OCI-LY1 (cell line): ENCODE measurements around the gene GID8.

ENCODE experiments used
- H2AFZ ChIP-seq: fragments of 200-600 bp; sonication (generic), shearing (Covaris generic); 2 replicates; pipeline ENCODE4 v1.6.0; 2014; ENCODE audit warnings: antibody characterized with exemption, mild to moderate bottlenecking, low read length
- H3F3A ChIP-seq: fragments of 200-600 bp; sonication (generic), shearing (Covaris generic); 2 replicates; pipeline ENCODE4 v1.6.0; 2014; ENCODE audit warnings: mild to moderate bottlenecking, antibody characterized with exemption, low read length, moderate library complexity; ENCODE audit not compliant: insufficient read depth
- H3K27ac ChIP-seq: fragments of 200-600 bp; sonication (generic); 2 replicates; pipeline ENCODE4 v1.5.1; 2014; ENCODE audit warnings: low read length, mixed run types, mild to moderate bottlenecking, low read depth; ENCODE audit not compliant: poor library complexity, severe bottlenecking
- H3K27me3 ChIP-seq: fragments of 200-600 bp; sonication (generic); 2 replicates; pipeline ENCODE4 v1.6.0; 2014; ENCODE audit warnings: antibody characterized with exemption, mild to moderate bottlenecking, low read length, moderate library complexity; ENCODE audit not compliant: insufficient read depth
- H3K36me3 ChIP-seq: fragments of 200-600 bp; sonication (generic); 2 replicates; pipeline ENCODE4 v1.6.1; 2014; ENCODE audit warnings: mild to moderate bottlenecking, antibody characterized with exemption, low read length, moderate library complexity, mixed read lengths; ENCODE audit not compliant: insufficient read depth
- H3K4me1 ChIP-seq: fragments of 200-600 bp; sonication (generic); 2 replicates; pipeline ENCODE4 v1.5.1; 2014; ENCODE audit warnings: mild to moderate bottlenecking, low read length, moderate library complexity; ENCODE audit not compliant: insufficient read depth, severe bottlenecking
- H3K4me2 ChIP-seq: fragments of 200-600 bp; sonication (generic), shearing (Covaris generic); 2 replicates; pipeline ENCODE4 v1.6.1; 2014; ENCODE audit warnings: low read length
- H3K4me3 ChIP-seq: fragments of 200-600 bp; sonication (generic); 2 replicates; pipeline ENCODE4 v1.5.1; 2014; ENCODE audit warnings: low read length, low read depth, mild to moderate bottlenecking, mixed read lengths; ENCODE audit not compliant: poor library complexity, severe bottlenecking
- H3K79me2 ChIP-seq: fragments of 200-600 bp; shearing (Covaris generic); 2 replicates; pipeline ENCODE4 v1.6.1; 2016; ENCODE audit warnings: mixed run types, low read length, mixed read lengths; ENCODE audit not compliant: insufficient read depth
- H3K9ac ChIP-seq: fragments of 200-600 bp; sonication (generic), shearing (Covaris generic); 2 replicates; pipeline ENCODE4 v1.6.1; 2014; ENCODE audit warnings: mild to moderate bottlenecking, low read length, mixed read lengths
- H3K9me2 ChIP-seq: fragments of 200-600 bp; sonication (generic), shearing (Covaris generic); 2 replicates; pipeline ENCODE4 v1.6.1; 2014; ENCODE audit warnings: low read depth, mild to moderate bottlenecking, low read length, mixed read lengths
- H3K9me3 ChIP-seq: fragments of 200-600 bp; shearing (Covaris generic); 2 replicates; pipeline ENCODE4 v1.6.1; 2014; ENCODE audit warnings: low read length, mixed read lengths
- H4K20me1 ChIP-seq: fragments of 200-600 bp; sonication (generic), shearing (Covaris generic); 2 replicates; pipeline ENCODE4 v1.6.0; 2016; ENCODE audit warnings: mild to moderate bottlenecking, low read length; ENCODE audit not compliant: insufficient read depth
- CTCF ChIP-seq: fragments of 200-600 bp; sonication (generic), shearing (Covaris generic); IDR thresholded peaks from 2 replicates; pipeline ENCODE4 v1.5.1; 2017; ENCODE audit warnings: mild to moderate bottlenecking, antibody characterized with exemption, low read length, moderate library complexity, mixed read lengths
- EZH2 ChIP-seq: fragments of 200-600 bp; sonication (generic), shearing (Covaris generic); IDR thresholded peaks from 2 replicates; pipeline ENCODE4 v1.8.0; 2017; ENCODE audit warnings: borderline replicate concordance, mixed run types, mild to moderate bottlenecking, antibody characterized with exemption, low read length, moderate library complexity, mixed read lengths

The GID8 gene

GRCh38 chr20:62993856-62994494, 56.0 kb downstream of the GID8 start:
- no peaks in the 10 kb centered on the region; the same call in 1 of the 2 replicates for H3K27me3 ChIP-seq
- H3K27ac ChIP-seq, result no peak overlapping the region
- H3K4me3 ChIP-seq, result no peak overlapping the region
- no peak overlapping the region for H2AFZ ChIP-seq
- no peaks in the 10 kb centered on the region for H3K9me3 ChIP-seq
- no peak overlapping the region for H3K4me2 ChIP-seq
- peaks cover 6% of the 10 kb centered on the region for H3K4me1 ChIP-seq
- no peaks in the 10 kb centered on the region for H3F3A ChIP-seq
- H3K36me3 ChIP-seq, result no peaks in the 10 kb centered on the region
- TF ChIP-seq CTCF, result no peak
- TF ChIP-seq EZH2, result no peak
- no peak overlapping the region for H3K9ac ChIP-seq
- H3K9me2 ChIP-seq, result no peaks in the 10 kb centered on the region
- no peaks in the 10 kb centered on the region for H4K20me1 ChIP-seq
- H3K79me2 ChIP-seq, result no peaks in the 10 kb centered on the region

GRCh38 chr20:62994869-62995281, 56.9 kb downstream of the GID8 start:
- Histone ChIP-seq H4K20me1 (no peaks in the 10 kb centered on the region), H3K4me1 (no peaks in the 10 kb centered on the region), H3F3A (no peaks in the 10 kb centered on the region), H3K9me3 (no peaks in the 10 kb centered on the region), H3K27me3 (no peaks in the 10 kb centered on the region; the same call in 1 of the 2 replicates), H3K79me2 (no peaks in the 10 kb centered on the region), H3K27ac (no peak overlapping the region), H3K36me3 (no peaks in the 10 kb centered on the region), H3K4me2 (no peak overlapping the region), H2AFZ (no peak overlapping the region), H3K9ac (no peak overlapping the region), H3K4me3 (no peak overlapping the region), H3K9me2 (no peaks in the 10 kb centered on the region)
- TF ChIP-seq CTCF (no peak), EZH2 (no peak)

GRCh38 chr20:62995481-62995880, 57.5 kb downstream of the GID8 start:
- Histone ChIP-seq H3K27me3 (no peaks in the 10 kb centered on the region; the same call in 1 of the 2 replicates), H3K9ac (no peak overlapping the region), H4K20me1 (no peaks in the 10 kb centered on the region), H3K79me2 (no peaks in the 10 kb centered on the region), H3K36me3 (no peaks in the 10 kb centered on the region), H3F3A (no peaks in the 10 kb centered on the region), H3K27ac (no peak overlapping the region), H3K4me2 (no peak overlapping the region), H3K9me2 (no peaks in the 10 kb centered on the region), H3K4me1 (no peaks in the 10 kb centered on the region), H3K9me3 (no peaks in the 10 kb centered on the region), H3K4me3 (no peak overlapping the region), H2AFZ (no peak overlapping the region)
- TF ChIP-seq CTCF (no peak), EZH2 (no peak)
